Measurements from ENCODE around the gene MEIOSIN.

Gene MEIOSIN

GRCh38 chr19:45768984-45769782 lies 35.9 kb downstream of the MEIOSIN start, which contains the start of gene SIX5:
Gene SIX5 (minus strand): TSS chr19:45769252. CDS start chr19:45768844, 408 bp downstream.
- TF ChIP-seq MAX (IDR thresholded peaks at IDR 0.05; ENCODE audit: low read depth, low read length) (peak; percentile 67; the same call in 1 of the 2 replicates), POLR2A (IDR thresholded peaks at IDR 0.05; ENCODE audit: extremely low read depth, insufficient read length) (peak; percentile 35), CTCF (IDR thresholded peaks at IDR 0.05; ENCODE audit: low read depth, low read length) (no peak), MYC (IDR thresholded peaks at IDR 0.05; ENCODE audit: low read depth, low read length) (peak; percentile 63; the same call in 1 of the 2 replicates)
- peak within 1 kb of the TSS; percentile 65 for H3K4me3 ChIP-seq (ENCODE audit: low read depth, low read length)
- peak; percentile 94 for DNase-seq (ENCODE audit: low read depth)

- no peak for DNase-seq (ENCODE audit: low read depth)
- peak overlapping the region; percentile 46 for H3K4me3 ChIP-seq (ENCODE audit: low read depth, low read length)
- TF ChIP-seq MAX (IDR thresholded peaks at IDR 0.05; ENCODE audit: low read depth, low read length) (no peak), MYC (IDR thresholded peaks at IDR 0.05; ENCODE audit: low read depth, low read length) (no peak), POLR2A (IDR thresholded peaks at IDR 0.05; ENCODE audit: extremely low read depth, insufficient read length) (no peak), CTCF (IDR thresholded peaks at IDR 0.05; ENCODE audit: low read depth, low read length) (no peak)
These were observed 36.6 kb downstream of the MEIOSIN start for GRCh38 chr19:45769821-45770191.

- no peak for TF ChIP-seq POLR2A (IDR thresholded peaks at IDR 0.05; ENCODE audit: extremely low read depth, insufficient read length)
- TF ChIP-seq MYC (IDR thresholded peaks at IDR 0.05; ENCODE audit: low read depth, low read length) = peak; percentile 13; the same call in 1 of the 2 replicates
- peak; percentile 50 for TF ChIP-seq CTCF (IDR thresholded peaks at IDR 0.05; ENCODE audit: low read depth, low read length)
- H3K4me3 ChIP-seq (ENCODE audit: low read depth, low read length) = no peak overlapping the region
- peak; percentile 85 for DNase-seq (ENCODE audit: low read depth)
These were observed 37.2 kb downstream of the MEIOSIN start for GRCh38 chr19:45770192-45771101.

GRCh38 chr19:45771311-45771933 lies 38.2 kb downstream of the MEIOSIN start:
- no peak for TF ChIP-seq MYC (IDR thresholded peaks at IDR 0.05; ENCODE audit: low read depth, low read length)
- TF ChIP-seq POLR2A (IDR thresholded peaks at IDR 0.05; ENCODE audit: extremely low read depth, insufficient read length) = no peak
- no peak for TF ChIP-seq CTCF (IDR thresholded peaks at IDR 0.05; ENCODE audit: low read depth, low read length)
- no peak for TF ChIP-seq MAX (IDR thresholded peaks at IDR 0.05; ENCODE audit: low read depth, low read length)
- H3K4me3 ChIP-seq (ENCODE audit: low read depth, low read length) = no peak overlapping the region
- no peak for DNase-seq (ENCODE audit: low read depth)

GRCh38 chr19:45772130-45772840 lies 39.0 kb downstream of the MEIOSIN start:
- no peak overlapping the region for H3K4me3 ChIP-seq (ENCODE audit: low read depth, low read length)
- TF ChIP-seq MAX (IDR thresholded peaks at IDR 0.05; ENCODE audit: low read depth, low read length) = no peak
- no peak for TF ChIP-seq MYC (IDR thresholded peaks at IDR 0.05; ENCODE audit: low read depth, low read length)
- no peak for TF ChIP-seq POLR2A (IDR thresholded peaks at IDR 0.05; ENCODE audit: extremely low read depth, insufficient read length)
- TF ChIP-seq CTCF (IDR thresholded peaks at IDR 0.05; ENCODE audit: low read depth, low read length) = no peak
- DNase-seq (ENCODE audit: low read depth) = peak; percentile 46
